ENCODE results near the gene SLC37A1.

DNA sequence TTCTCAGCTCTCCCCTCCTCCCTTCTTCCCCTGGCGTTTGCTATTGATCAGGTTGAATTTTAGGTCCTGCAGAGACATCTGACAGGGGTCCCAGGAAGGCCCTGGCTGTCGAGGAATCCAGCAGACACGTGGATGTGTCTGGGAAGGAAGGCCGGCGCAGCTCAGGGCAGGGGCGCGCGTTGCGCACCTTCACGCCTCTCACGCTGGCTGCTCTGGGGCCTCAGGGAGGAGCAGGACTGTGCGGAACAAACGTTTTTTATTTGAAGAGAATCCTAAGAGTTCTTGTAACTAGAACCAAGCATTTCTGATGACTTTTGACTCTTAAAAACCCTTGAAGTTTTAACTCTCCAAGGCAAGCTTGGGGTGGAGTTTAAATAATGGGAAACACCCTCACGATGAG lies 54.2 kb downstream of the SLC37A1 start:
- TF ChIP-seq, protein P1, sequence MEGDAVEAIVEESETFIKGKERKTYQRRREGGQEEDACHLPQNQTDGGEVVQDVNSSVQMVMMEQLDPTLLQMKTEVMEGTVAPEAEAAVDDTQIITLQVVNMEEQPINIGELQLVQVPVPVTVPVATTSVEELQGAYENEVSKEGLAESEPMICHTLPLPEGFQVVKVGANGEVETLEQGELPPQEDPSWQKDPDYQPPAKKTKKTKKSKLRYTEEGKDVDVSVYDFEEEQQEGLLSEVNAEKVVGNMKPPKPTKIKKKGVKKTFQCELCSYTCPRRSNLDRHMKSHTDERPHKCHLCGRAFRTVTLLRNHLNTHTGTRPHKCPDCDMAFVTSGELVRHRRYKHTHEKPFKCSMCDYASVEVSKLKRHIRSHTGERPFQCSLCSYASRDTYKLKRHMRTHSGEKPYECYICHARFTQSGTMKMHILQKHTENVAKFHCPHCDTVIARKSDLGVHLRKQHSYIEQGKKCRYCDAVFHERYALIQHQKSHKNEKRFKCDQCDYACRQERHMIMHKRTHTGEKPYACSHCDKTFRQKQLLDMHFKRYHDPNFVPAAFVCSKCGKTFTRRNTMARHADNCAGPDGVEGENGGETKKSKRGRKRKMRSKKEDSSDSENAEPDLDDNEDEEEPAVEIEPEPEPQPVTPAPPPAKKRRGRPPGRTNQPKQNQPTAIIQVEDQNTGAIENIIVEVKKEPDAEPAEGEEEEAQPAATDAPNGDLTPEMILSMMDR (conservative IDR thresholded peaks at IDR 0.05): no peak
- no peak for TF ChIP-seq EZH2 (IDR thresholded peaks at IDR 0.05; ENCODE audit: low read depth)
